ENCODE data around the gene LMX1B. TPM values are rescaled to one million over a fixed set of nuclear protein-coding genes. Genes with fewer than 3 reads are reported as not detected.

The LMX1B gene
- total RNA-seq, 1 donor from 2014 or later: 0.27 TPM

GRCh38 chr9:126624479-126624826 is 10.7 kb downstream of the LMX1B start:
- no peak for TF ChIP-seq CTCF (IDR thresholded peaks at IDR 0.05)
- DNase-seq (ENCODE audit: extremely low spot score, unreplicated experiment): no peak
- Mint-ChIP-seq H3K27ac (ENCODE audit: unreplicated experiment) (no peak overlapping the region), H3K36me3 (ENCODE audit: unreplicated experiment) (no peaks in the 10 kb centered on the region), H3K9me3 (ENCODE audit: unreplicated experiment) (no peaks in the 10 kb centered on the region), H3K4me1 (ENCODE audit: unreplicated experiment) (peaks cover 9% of the 10 kb centered on the region), H3K27me3 (ENCODE audit: unreplicated experiment) (peaks cover 88% of the 10 kb centered on the region), H3K4me3 (ENCODE audit: unreplicated experiment) (no peak overlapping the region)

DNA sequence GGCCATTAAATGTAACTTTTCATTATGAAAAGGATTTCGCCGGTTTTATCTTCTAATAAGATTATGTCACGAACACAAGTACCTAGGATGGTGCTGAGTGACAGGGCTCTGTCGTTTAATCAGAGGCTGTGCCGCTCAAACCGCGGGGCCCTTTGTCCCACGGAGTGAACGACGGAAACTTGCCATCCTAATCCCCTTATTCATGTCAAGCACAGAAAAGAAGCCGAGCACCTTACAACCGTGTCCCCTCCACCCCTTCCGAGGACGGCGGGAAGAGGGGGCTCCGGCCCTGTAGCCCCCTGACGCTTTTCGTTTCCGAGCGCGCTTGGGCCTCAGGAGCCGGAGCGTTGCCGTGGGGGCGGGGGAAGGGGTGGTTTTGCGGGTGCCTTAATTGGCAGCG is 11.2 kb downstream of the LMX1B start:
- Mint-ChIP-seq H3K27ac (ENCODE audit: unreplicated experiment) (no peak overlapping the region), H3K4me1 (ENCODE audit: unreplicated experiment) (peaks cover 9% of the 10 kb centered on the region), H3K9me3 (ENCODE audit: unreplicated experiment) (no peaks in the 10 kb centered on the region), H3K36me3 (ENCODE audit: unreplicated experiment) (no peaks in the 10 kb centered on the region), H3K27me3 (ENCODE audit: unreplicated experiment) (peaks cover 87% of the 10 kb centered on the region), H3K4me3 (ENCODE audit: unreplicated experiment) (no peak overlapping the region)
- DNase-seq (ENCODE audit: extremely low spot score, unreplicated experiment): no peak
- TF ChIP-seq CTCF (IDR thresholded peaks at IDR 0.05): no peak

- Mint-ChIP-seq H3K4me1 (ENCODE audit: unreplicated experiment) (peaks cover 9% of the 10 kb centered on the region), H3K4me3 (ENCODE audit: unreplicated experiment) (peak overlapping the region; percentile 77), H3K27ac (ENCODE audit: unreplicated experiment) (no peak overlapping the region), H3K9me3 (ENCODE audit: unreplicated experiment) (no peaks in the 10 kb centered on the region), H3K36me3 (ENCODE audit: unreplicated experiment) (no peaks in the 10 kb centered on the region), H3K27me3 (ENCODE audit: unreplicated experiment) (peaks cover 84% of the 10 kb centered on the region)
- TF ChIP-seq CTCF (IDR thresholded peaks at IDR 0.05): no peak
- no peak for DNase-seq (ENCODE audit: extremely low spot score, unreplicated experiment)
Measured at GRCh38 chr9:126625329-126626126, 11.8 kb downstream of the LMX1B start.

DNA sequence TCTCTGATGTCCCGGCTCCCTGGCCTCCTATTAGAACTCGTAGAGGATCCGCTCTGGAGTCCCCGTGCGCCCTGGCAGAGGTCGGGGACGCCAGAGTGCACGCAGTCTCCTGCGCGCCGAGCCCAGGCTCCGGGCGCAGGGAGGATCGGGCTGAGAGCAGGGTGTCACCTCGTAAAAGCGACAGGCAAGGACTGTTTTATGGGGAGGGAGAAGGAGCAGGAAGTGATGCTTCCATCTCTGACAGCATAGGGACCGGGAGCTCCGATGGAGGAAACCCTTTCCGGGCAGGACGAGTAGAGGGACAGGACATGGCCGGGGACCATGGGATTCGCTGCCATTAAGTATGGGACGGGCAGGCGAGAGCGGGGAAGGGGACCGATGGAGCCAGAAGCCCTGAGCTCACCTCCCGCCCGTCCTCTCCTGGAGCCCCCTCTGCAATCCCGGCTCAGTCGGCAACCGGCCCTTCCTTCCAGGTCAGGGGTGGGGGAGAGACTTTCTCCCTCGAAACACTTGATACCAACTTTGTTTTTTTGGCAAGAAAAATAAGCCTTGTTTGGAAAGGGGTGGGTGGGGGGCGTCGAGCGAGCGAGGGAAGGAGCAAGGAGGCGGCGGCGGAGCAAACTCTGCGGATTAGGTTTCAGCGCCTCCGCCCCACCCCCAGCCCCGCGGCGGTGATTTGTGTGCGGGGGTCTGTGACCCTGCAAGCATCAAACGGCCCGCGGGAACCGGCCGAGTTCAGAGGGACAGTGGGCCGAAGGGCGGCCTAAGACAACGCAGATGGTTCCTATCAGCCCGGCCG is 12.6 kb downstream of the LMX1B start:
- peak overlapping the region; percentile 77 for H3K4me3 Mint-ChIP-seq (ENCODE audit: unreplicated experiment)
- no peaks in the 10 kb centered on the region for H3K36me3 Mint-ChIP-seq (ENCODE audit: unreplicated experiment)
- no peaks in the 10 kb centered on the region for H3K9me3 Mint-ChIP-seq (ENCODE audit: unreplicated experiment)
- DNase-seq (ENCODE audit: extremely low spot score, unreplicated experiment): no peak
- peaks cover 77% of the 10 kb centered on the region for H3K27me3 Mint-ChIP-seq (ENCODE audit: unreplicated experiment)
- TF ChIP-seq CTCF (IDR thresholded peaks at IDR 0.05): no peak
- H3K27ac Mint-ChIP-seq (ENCODE audit: unreplicated experiment): no peak overlapping the region
- peaks cover 9% of the 10 kb centered on the region for H3K4me1 Mint-ChIP-seq (ENCODE audit: unreplicated experiment)

DNA sequence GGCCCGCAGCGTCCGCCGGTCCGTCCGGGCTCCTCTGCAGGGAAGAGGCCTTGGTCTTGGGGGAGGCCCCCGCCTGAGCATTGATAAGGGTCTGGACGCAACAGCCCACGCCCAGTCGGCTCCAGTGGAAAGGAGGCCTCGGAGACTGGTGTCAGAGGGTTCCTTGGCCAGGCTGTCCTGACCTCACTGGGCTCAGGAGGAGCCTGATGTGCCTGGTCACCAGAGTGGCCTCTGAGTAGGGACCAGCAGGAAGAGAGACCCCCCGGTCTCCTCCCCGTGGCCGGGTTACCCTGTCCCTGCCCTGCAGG is 13.2 kb downstream of the LMX1B start:
- no peaks in the 10 kb centered on the region for H3K36me3 Mint-ChIP-seq (ENCODE audit: unreplicated experiment)
- no peak overlapping the region for H3K27ac Mint-ChIP-seq (ENCODE audit: unreplicated experiment)
- peaks cover 9% of the 10 kb centered on the region for H3K4me1 Mint-ChIP-seq (ENCODE audit: unreplicated experiment)
- H3K27me3 Mint-ChIP-seq (ENCODE audit: unreplicated experiment): peaks cover 76% of the 10 kb centered on the region
- H3K4me3 Mint-ChIP-seq (ENCODE audit: unreplicated experiment): no peak overlapping the region
- TF ChIP-seq CTCF (IDR thresholded peaks at IDR 0.05): no peak
- H3K9me3 Mint-ChIP-seq (ENCODE audit: unreplicated experiment): no peaks in the 10 kb centered on the region
- no peak for DNase-seq (ENCODE audit: extremely low spot score, unreplicated experiment)

Data from osteocyte (in vitro differentiated cells).